Peyer's patch (tissue), 4 donors: ENCODE measurements around the gene HBEGF. TPM values are rescaled to one million over a fixed set of nuclear protein-coding genes. Genes with fewer than 3 reads are reported as not detected.
A peak's percentile ranks its signal among the peaks of the same experiment; 100 is the strongest.

Experiments
- DNase-seq, 3 donors: peaks; one replicate each; pipeline ENCODE4 v3.0.0-alpha.2; 2017 to 2019
- H3K27ac ChIP-seq, 4 donors: fragments of 200-600 bp; sonication (generic); one replicate each; pipeline ENCODE4 v1.5.1; 2016 to 2019
- H3K27me3 ChIP-seq, 2 donors: fragments of 200-600 bp; sonication (generic); one replicate each; pipeline ENCODE4 v1.5.1; 2019
- H3K36me3 ChIP-seq, 3 donors: fragments of 200-600 bp; sonication (generic); one replicate each; pipeline ENCODE4 v1.5.1; 2016 to 2019
- H3K4me1 ChIP-seq, 4 donors: fragments of 200-600 bp; sonication (generic); one replicate each; pipeline ENCODE4 v1.5.1; 2016 to 2019
- H3K4me3 ChIP-seq, 4 donors: fragments of 200-600 bp; sonication (generic); 1 replicate in 3 of 4; 2 replicates in 1 of 4; pipeline ENCODE4 v1.5.1; 2016 to 2019; ENCODE audit warnings: mild to moderate bottlenecking in 1 of 4
- H3K9me3 ChIP-seq, 4 donors: fragments of 200-600 bp; sonication (generic); one replicate each; pipeline ENCODE4 v1.5.1; 2016 to 2019; ENCODE audit warnings: mild to moderate bottlenecking in 1 of 4
- CTCF ChIP-seq, 6 experiments: fragments of 450-650 bp in 4 of 6; fragments of 200-600 bp in 2 of 6; sonication (generic) in 1 of 6; IDR thresholded peaks; one replicate each; pipeline ENCODE4 v1.5.1; 2017 to 2019; ENCODE audit warnings: antibody characterized with exemption in 6 of 6, mild to moderate bottlenecking in 3 of 6, moderate library complexity in 1 of 6
- POLR2A ChIP-seq, 2 donors: fragments of 450-650 bp; IDR thresholded peaks; one replicate each; pipeline ENCODE4 v1.5.1; 2017; ENCODE audit warnings: antibody characterized with exemption in 2 of 2, mild to moderate bottlenecking in 2 of 2, moderate library complexity in 2 of 2
- total RNA-seq, 4 donors: library from RNA; depleted of rRNA; stranded (reverse); fragments of >200 nt; gene quantifications; one replicate each; pipeline ENCODE4 v1.1.0, GENCODE V29; 2016

HBEGF gene
- total RNA-seq, 4 donors from 2014 or later, result 4.1 to 41.0 (median 10.1) TPM

DNA sequence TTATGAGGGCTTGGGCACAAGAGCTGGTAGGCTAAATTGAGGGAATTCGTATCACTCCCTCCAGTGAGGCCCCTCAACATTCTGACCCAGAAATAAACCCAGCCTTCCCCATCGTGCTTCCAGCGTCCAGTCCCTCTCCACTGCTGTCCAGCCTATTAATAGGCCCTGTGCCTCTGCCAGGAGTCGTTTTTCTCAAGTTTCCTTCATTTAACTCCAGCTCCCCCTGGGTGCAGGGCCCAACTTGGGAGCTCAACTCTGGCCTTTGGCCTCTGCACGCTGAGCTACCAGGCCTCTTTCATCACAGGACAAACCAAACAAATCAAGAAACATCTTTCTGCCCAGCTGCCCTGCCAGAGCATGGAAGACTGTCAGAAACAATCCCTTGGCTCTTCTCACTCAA lies 10.0 kb downstream of the HBEGF start:
- Histone ChIP-seq H3K9me3 (no peaks in the 10 kb centered on the region), H3K4me1 (peaks cover 0 to 21% (median 0%) of the 10 kb centered on the region in 4 donors), H3K27me3 (no peaks in the 10 kb centered on the region), H3K36me3 (peaks cover 0 to 42% (median 0%) of the 10 kb centered on the region in 3 donors), H3K27ac (peak overlapping the region in 1 of 4 donors; percentile 56), H3K4me3 (no peak overlapping the region)
- TF ChIP-seq CTCF (IDR thresholded peaks at IDR 0.05), result no peak
- TF ChIP-seq POLR2A (IDR thresholded peaks at IDR 0.05), result no peak
- no peak for DNase-seq

DNA sequence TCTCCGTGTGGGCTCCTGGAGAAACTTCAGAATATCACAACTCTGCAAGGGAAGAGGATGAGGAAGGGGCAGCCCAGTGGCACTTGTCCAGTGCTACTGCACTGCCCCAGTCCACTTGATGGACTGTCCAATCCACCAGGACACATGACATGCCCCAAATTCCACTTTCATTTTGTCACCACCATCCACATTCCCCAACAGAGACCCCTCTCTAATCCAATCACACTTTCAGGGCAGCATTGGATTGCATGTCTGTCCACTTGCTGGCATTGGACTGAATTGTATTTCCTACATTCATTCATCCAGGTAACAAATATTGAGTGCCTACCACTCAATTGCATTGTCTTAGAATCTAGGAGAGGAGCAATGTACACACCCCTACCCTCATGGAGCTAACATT lies 14.8 kb downstream of the HBEGF start:
- H3K4me1 ChIP-seq, result no peaks in the 10 kb centered on the region
- no peak for TF ChIP-seq CTCF (IDR thresholded peaks at IDR 0.05)
- TF ChIP-seq POLR2A (IDR thresholded peaks at IDR 0.05), result no peak
- H3K27me3 ChIP-seq, result no peaks in the 10 kb centered on the region
- no peak overlapping the region for H3K4me3 ChIP-seq
- H3K36me3 ChIP-seq, result peaks cover 0 to 35% (median 0%) of the 10 kb centered on the region in 3 donors
- no peak for DNase-seq
- no peak overlapping the region for H3K27ac ChIP-seq
- H3K9me3 ChIP-seq, result no peaks in the 10 kb centered on the region

GRCh38 chr5:140329739-140330481 lies 16.5 kb downstream of the HBEGF start:
- Histone ChIP-seq H3K27ac (no peak overlapping the region), H3K4me1 (no peaks in the 10 kb centered on the region), H3K9me3 (no peaks in the 10 kb centered on the region), H3K36me3 (peaks cover 0 to 22% (median 0%) of the 10 kb centered on the region in 3 donors), H3K4me3 (no peak overlapping the region), H3K27me3 (no peaks in the 10 kb centered on the region)
- no peak for DNase-seq
- TF ChIP-seq CTCF (IDR thresholded peaks at IDR 0.05) (no peak), POLR2A (IDR thresholded peaks at IDR 0.05) (no peak)

- no peaks in the 10 kb centered on the region for H3K27me3 ChIP-seq
- H3K4me1 ChIP-seq, result peaks cover 0 to 1% (median 0%) of the 10 kb centered on the region in 4 donors
- no peak for DNase-seq
- H3K4me3 ChIP-seq, result no peak overlapping the region
- no peaks in the 10 kb centered on the region for H3K9me3 ChIP-seq
- H3K36me3 ChIP-seq, result peaks cover 0 to 5% (median 0%) of the 10 kb centered on the region in 3 donors
- TF ChIP-seq CTCF (IDR thresholded peaks at IDR 0.05), result no peak
- no peak for TF ChIP-seq POLR2A (IDR thresholded peaks at IDR 0.05)
- no peak overlapping the region for H3K27ac ChIP-seq
Observed at GRCh38 chr5:140328036-140328764, 18.2 kb downstream of the HBEGF start.

- no peak for DNase-seq
- no peaks in the 10 kb centered on the region for H3K36me3 ChIP-seq
- H3K9me3 ChIP-seq, result no peaks in the 10 kb centered on the region
- no peak overlapping the region for H3K4me3 ChIP-seq
- no peaks in the 10 kb centered on the region for H3K27me3 ChIP-seq
- H3K27ac ChIP-seq, result no peak overlapping the region
- peaks cover 0 to 5% (median 0%) of the 10 kb centered on the region in 4 donors for H3K4me1 ChIP-seq
- TF ChIP-seq CTCF (IDR thresholded peaks at IDR 0.05) (no peak), POLR2A (IDR thresholded peaks at IDR 0.05) (no peak)
Observed at GRCh38 chr5:140327589-140327988, 18.8 kb downstream of the HBEGF start.
